Cardiac muscle cell (in vitro differentiated cells and primary cell): Measurements from ENCODE around the gene KCNMA1. TPM values are rescaled to one million over a fixed set of nuclear protein-coding genes. Genes with fewer than 3 reads are reported as not detected.

Experiments
- DNase-seq, 2 donors: peaks; one replicate each; pipeline versions ENCODE4 v3.0.0 to v3.0.0-alpha.2; 2010 to 2017; ENCODE audit warnings: low read depth in 1 of 2, low spot score in 1 of 2
- H3K27ac ChIP-seq: fragments of 200-600 bp; sonication (generic); 2 replicates; pipeline ENCODE4 v1.5.1; 2016
- H3K27me3 ChIP-seq: fragments of 200-600 bp; sonication (generic); 2 replicates; pipeline ENCODE4 v1.6.0; 2016; ENCODE audit warnings: control low read depth
- H3K36me3 ChIP-seq: fragments of 200-600 bp; sonication (generic); 2 replicates; pipeline ENCODE4 v1.5.1; 2016; ENCODE audit warnings: control low read depth
- H3K4me1 ChIP-seq: fragments of 200-600 bp; sonication (generic); 2 replicates; pipeline ENCODE4 v1.8.1; 2017; ENCODE audit warnings: low read depth, mild to moderate bottlenecking, mixed run types
- H3K4me3 ChIP-seq: fragments of 200-600 bp; sonication (generic); 2 replicates; pipeline ENCODE4 v1.5.1; 2016; ENCODE audit warnings: mild to moderate bottlenecking
- H3K9me3 ChIP-seq: fragments of 200-600 bp; sonication (generic); 2 replicates; pipeline ENCODE4 v1.5.1; 2017; ENCODE audit warnings: low read depth, mild to moderate bottlenecking, control low read depth
- CTCF ChIP-seq: IDR thresholded peaks from 2 replicates; pipeline ENCODE4 v1.5.1; 2012; ENCODE audit warnings: low read depth, mild to moderate bottlenecking, low read length
- polyA plus RNA-seq: library from polyadenylated mRNA; unstranded; fragments of >200 nt; fragmentation: Nextera tagmentation; extraction: Ambion mirVana; gene quantifications from 2 replicates; pipeline ENCODE4 v1.2.1, GENCODE V29; 2016
- total RNA-seq: library from RNA; depleted of rRNA; stranded (reverse); fragments of >200 nt; gene quantifications from 2 replicates; pipeline ENCODE4 v1.2.3, GENCODE V29; 2016

The KCNMA1 gene
- total and polyA plus RNA-seq, 2 experiments from 2014 or later: 1.8 to 1.9 TPM

GRCh38 chr10:77125231-77125630, 512.4 kb downstream of the KCNMA1 start:
- H3K9me3 ChIP-seq: no peaks in the 10 kb centered on the region
- no peak overlapping the region for H3K4me3 ChIP-seq
- DNase-seq: no peak
- no peak overlapping the region for H3K27ac ChIP-seq
- no peak for TF ChIP-seq CTCF
- no peaks in the 10 kb centered on the region for H3K27me3 ChIP-seq
- no peaks in the 10 kb centered on the region for H3K4me1 ChIP-seq
- no peaks in the 10 kb centered on the region for H3K36me3 ChIP-seq

GRCh38 chr10:77123330-77123729, 514.3 kb downstream of the KCNMA1 start:
- no peak for TF ChIP-seq CTCF
- no peak for DNase-seq
- H3K4me3 ChIP-seq: no peak overlapping the region
- no peak overlapping the region for H3K27ac ChIP-seq
- no peaks in the 10 kb centered on the region for H3K4me1 ChIP-seq
- H3K36me3 ChIP-seq: no peaks in the 10 kb centered on the region
- H3K9me3 ChIP-seq: no peaks in the 10 kb centered on the region
- no peaks in the 10 kb centered on the region for H3K27me3 ChIP-seq

GRCh38 chr10:77121829-77122228, 515.8 kb downstream of the KCNMA1 start:
- Histone ChIP-seq H3K4me1 (no peaks in the 10 kb centered on the region), H3K27me3 (no peaks in the 10 kb centered on the region), H3K9me3 (no peaks in the 10 kb centered on the region), H3K4me3 (no peak overlapping the region), H3K36me3 (no peaks in the 10 kb centered on the region), H3K27ac (no peak overlapping the region)
- no peak for DNase-seq
- TF ChIP-seq CTCF: no peak

- DNase-seq: no peak
- Histone ChIP-seq H3K4me1 (no peaks in the 10 kb centered on the region), H3K27me3 (no peaks in the 10 kb centered on the region), H3K9me3 (no peaks in the 10 kb centered on the region), H3K36me3 (no peaks in the 10 kb centered on the region), H3K4me3 (no peak overlapping the region), H3K27ac (no peak overlapping the region)
- no peak for TF ChIP-seq CTCF
Observed at GRCh38 chr10:77120666-77121376, 516.8 kb downstream of the KCNMA1 start.

GRCh38 chr10:77120012-77120411, 517.6 kb downstream of the KCNMA1 start:
- TF ChIP-seq CTCF: no peak
- no peak for DNase-seq
- H3K27me3 ChIP-seq: no peaks in the 10 kb centered on the region
- H3K4me3 ChIP-seq: no peak overlapping the region
- H3K36me3 ChIP-seq: no peaks in the 10 kb centered on the region
- no peaks in the 10 kb centered on the region for H3K9me3 ChIP-seq
- no peaks in the 10 kb centered on the region for H3K4me1 ChIP-seq
- no peak overlapping the region for H3K27ac ChIP-seq
